Central memory CD4-positive, alpha-beta T cell (primary cell): Measurements from ENCODE around the gene C8G.
A peak's percentile ranks its signal among the peaks of the same experiment; 100 is the strongest.

ENCODE experiments used
- DNase-seq: peaks from one replicate; pipeline ENCODE4 v3.0.0; 2022
- total RNA-seq, 3 experiments: gene quantifications; one replicate each; lab custom pipeline; 2026; lab: John Stamatoyannopoulos, UW

The C8G gene
- total RNA-seq = 0.16 to 0.58 (median 0.25) reads per million in 3 experiments

DNA sequence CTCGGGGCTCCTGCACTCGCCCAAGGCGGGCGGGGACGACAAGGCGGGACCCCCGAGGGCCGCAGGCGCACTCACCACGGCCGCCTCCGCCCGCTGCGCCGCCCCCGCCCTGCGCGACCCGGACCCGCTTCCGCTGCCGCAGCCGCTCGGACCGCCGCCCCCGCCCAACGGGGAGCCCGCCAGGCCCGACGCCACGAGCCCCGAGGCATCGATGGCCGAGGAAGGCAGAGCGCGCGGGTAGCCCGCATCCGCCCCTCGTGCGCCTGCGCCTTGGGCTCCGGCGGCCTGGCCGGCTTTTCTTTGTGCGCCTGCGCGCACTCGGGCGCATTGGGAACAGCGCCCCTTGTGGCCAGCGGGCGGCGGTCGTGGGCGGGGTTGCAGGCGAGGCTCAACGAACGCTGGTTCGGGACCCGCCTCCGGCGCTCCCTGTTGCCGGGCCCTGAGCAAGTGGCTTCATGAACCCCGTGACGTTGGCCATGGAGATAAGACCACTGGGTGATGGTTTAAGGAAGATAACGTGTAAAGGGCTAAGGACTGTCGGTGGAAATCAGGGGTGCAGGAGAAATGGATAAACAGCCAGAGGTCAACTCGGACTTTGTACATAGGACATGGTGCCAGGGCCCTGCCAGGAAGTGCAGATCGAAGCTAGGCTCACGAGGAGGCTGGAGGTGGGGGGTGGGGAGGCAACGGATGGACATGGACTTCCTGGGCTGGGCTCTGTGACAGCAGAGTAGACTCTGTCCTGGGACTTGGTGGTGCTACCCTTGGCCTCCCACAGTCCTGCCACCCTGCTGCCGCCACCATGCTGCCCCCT, at the start of gene C8G, which contains the start of gene FBXW5:
Gene C8G (plus strand): TSS at position 725 of the 814 bp plus-strand sequence. CDS start 78 bp downstream, at position 803.
Gene FBXW5 (minus strand): TSS at position 220 of the 814 bp plus-strand sequence. CDS start 655 bp downstream, outside the sequence.
- DNase-seq = peak; percentile 94

- DNase-seq = no peak
These were observed 49.0 kb upstream of the C8G start for GRCh38 chr9:136896027-136896426.

GRCh38 chr9:136898483-136899100, 46.5 kb upstream of the C8G start:
- no peak for DNase-seq

GRCh38 chr9:136899196-136899595, 45.8 kb upstream of the C8G start:
- no peak for DNase-seq

GRCh38 chr9:136900556-136900955, 44.5 kb upstream of the C8G start:
- no peak for DNase-seq

GRCh38 chr9:136900988-136901515, 44.0 kb upstream of the C8G start:
- no peak for DNase-seq

DNA sequence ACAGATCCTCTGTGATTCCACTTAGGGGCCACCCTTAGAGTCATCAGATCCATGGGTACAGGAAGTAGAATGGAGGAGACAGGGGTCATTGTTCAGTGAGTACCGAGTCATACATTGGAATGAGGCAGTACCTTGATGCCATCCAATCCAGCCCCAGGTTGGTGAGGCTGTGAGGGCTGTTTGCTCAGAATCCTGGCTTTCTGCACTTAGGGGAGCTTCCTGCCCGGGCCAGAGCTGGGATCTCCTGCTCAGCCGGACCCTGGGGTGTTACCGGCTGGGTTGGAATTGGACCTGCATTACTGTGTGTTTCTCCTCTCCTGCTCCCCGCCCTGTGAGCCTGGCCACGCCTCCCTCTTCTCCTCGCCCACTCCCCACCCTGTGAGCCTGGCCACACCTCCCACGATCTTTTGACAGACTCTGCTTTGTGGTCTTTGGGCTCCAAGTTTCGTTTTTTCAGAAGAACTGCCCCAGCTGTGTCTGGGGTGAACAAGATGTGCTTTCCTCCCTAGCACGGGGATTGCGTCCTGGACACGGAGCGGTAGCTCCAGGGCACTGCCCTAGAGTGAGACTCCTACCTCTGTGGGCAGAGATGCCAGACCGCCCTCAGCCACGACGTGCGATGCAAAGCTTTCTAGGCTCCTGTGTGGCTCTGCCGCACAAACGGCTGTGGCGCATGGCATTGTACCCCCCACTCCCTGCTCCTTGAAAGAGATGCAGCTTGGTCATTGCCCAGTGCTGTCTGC, 43.4 kb upstream of the C8G start:
- DNase-seq = peak; percentile 74

- peak; percentile 90 for DNase-seq
These were observed 42.7 kb upstream of the C8G start for GRCh38 chr9:136902259-136902821.

DNA sequence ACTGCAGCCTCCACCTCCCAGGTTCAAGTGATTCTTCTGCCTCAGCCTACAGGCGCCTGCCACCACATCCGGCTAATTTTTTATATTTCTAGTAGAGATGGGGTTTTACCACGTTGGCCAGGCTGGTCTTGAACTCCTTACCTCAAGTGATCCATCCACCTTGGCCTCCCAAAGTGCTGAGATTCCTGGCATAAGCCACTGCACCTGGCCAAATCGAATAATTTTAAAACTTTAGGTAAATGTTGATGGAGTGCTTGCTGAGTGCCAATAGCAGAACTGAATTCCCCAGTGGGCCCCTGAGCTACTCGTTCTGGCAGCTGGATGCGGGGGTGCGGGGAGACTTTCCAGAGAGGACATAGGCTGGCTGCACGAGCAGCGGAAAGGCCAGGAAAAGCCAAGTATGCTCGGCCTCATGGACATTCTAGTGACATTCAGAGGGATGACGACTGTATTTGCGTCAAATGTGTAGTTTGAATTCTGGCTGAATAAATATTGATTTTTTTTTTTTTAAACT, 41.9 kb upstream of the C8G start:
- DNase-seq = no peak

DNA sequence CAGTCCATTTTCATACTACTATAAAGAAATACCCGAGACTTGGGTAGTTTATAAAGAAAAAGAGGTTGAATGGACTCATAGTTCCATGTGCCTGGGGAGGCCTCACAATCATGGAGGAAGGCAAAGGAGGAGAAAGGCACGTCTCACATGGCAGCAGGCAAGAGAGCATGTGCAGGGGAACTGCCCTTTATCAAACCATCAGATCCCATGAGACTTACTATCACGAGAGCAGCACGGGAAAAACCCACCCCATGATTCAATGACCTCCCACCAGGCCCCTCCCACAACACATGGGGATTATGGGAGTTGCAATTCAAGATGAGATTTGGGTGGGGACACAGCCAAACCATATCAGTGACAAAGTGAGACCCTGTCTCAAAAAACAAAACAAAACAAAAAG, 38.8 kb upstream of the C8G start:
- no peak for DNase-seq

GRCh38 chr9:136907011-136907914, 37.8 kb upstream of the C8G start:
- DNase-seq = no peak

GRCh38 chr9:136910197-136910900, 34.7 kb upstream of the C8G start:
- DNase-seq = no peak

GRCh38 chr9:136910901-136911245, 34.2 kb upstream of the C8G start:
- DNase-seq = no peak

GRCh38 chr9:136913701-136914438, 31.2 kb upstream of the C8G start:
- DNase-seq = no peak

DNA sequence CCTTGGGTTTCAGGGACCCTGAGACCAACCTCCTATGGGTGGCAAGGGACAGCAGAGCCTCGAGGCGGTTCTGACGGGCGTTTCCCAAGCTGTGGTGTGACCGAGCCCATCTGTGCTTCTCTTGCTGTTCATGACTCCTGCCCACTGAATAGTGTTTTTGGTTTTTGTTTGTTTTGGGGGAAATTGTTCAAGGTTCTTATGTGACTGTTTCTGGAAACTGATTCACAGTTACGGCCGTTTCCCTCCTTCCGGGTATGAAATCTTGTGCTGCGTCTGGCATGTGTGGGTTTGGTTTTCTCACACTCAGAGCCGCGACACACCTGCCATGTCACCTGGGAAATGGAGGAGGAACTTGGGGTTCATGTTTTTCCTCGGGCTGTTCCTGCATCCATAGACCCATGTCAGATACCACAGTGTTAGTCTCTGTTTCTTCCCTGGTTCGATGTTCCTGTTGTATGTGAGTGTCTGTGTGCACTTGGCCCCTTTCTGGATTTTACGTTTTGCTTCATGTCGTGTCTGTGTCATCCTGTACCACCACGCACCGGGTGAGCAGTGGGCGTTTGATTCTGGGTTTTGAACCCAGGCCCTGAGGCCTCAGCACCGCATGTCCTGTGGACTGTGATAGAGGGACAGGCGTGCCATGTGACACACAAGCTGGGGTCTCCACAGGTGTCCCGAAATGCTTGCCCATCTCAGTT, 29.3 kb upstream of the C8G start:
- DNase-seq = no peak

GRCh38 chr9:136916330-136917184, 28.5 kb upstream of the C8G start:
- DNase-seq = no peak

DNA sequence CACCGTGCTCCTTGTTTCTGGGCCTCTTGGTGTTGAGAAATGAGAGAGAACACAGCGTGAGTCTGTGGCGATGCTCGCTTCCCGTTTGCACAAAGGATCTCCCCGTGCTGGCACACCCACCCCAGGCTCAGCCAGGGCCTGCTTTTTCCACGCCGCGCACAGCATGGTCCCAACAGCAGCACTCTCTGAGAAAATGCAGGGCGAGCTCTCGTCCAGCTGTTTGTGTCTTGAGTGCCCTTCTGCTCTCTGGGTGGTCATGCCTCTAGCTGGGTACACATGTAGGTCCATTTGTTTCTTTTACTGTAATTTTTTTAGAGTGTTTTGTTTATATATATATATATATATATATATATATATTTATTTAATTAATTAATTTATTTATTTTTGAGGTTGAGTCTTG, 27.1 kb upstream of the C8G start:
- DNase-seq = no peak

DNA sequence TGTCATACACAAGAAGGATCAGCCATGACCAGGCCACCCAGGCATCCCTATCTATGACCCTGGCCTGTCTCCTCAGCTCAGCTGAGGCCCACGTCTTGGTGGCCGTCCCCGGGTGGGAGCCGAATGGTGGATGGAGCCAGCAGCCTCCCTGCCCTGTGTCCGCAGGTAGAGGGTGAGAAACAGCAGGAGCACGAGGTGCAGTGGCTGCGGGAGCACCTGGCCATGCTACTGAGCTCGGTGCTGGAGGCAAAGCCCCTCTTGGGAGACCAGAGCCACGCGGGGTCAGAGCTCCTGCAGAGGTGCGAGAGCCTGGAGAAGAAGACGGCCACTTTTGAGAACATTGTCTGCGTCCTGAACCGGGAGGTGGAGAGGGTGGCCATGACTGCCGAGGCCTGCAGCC, 25.0 kb upstream of the C8G start:
- DNase-seq = no peak
